HG02763 (cell line): ENCODE data around the gene IL37.
"Not testable (repeated sequence)": the region's sequence is repeated elsewhere in the genome, so short reads cannot be mapped to it uniquely, and the experiment has no call there.

Experiments
- ATAC-seq: cut with Tn5 transposase; IDR thresholded peaks from one replicate; pipeline ENCODE4 v1.9.1; 2021; ENCODE audit warnings: mild to moderate bottlenecking, moderate library complexity; ENCODE audit not compliant: unreplicated experiment

IL37 gene

GRCh38 chr2:112887964-112888749 lies 22.8 kb upstream of the IL37 start:
- no peak for ATAC-seq

- no peak for ATAC-seq
Measured at GRCh38 chr2:112889976-112890375, 21.0 kb upstream of the IL37 start.

DNA sequence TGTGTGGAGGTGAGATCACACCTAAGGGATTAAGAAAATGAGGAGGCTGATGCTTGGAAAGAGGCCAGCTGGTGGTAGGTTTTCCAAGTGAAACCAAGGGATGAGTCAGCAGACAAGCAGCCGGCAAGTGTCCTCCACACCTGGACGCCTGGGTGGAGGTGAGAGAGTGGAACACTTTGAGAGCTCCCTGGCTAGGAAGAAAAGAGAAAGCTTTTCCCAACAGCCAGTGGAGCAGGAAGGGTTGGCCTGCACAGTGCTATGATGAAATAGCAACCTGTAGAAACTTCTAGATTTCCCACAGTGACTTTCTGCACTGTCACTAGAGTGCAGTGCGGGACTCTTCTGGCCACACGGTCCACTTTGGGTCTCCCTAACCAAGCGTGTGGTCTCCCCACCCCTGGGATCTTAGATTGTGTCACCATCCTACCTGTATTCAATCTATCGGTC lies 19.6 kb upstream of the IL37 start:
- no peak for ATAC-seq

DNA sequence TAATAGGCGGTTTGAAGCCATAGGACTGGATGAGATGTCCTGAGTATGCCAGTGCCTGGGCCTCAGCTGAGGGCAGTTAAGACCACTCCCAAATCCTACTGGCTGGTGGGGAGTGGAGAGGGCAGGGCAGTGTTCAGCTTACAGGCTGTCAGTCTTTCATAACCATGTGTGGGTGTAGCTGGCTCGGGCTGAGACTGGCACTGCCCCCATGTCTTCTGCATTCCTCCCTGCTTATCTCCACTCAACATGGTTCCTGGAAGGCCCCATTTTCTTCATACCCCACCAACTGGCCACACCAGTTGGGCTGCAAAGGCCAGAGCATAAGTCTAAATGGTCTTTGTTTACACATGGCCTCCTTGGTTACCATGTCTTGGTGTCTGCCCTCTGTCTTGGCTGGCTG lies 17.2 kb upstream of the IL37 start:
- ATAC-seq: no peak

GRCh38 chr2:112896909-112897623 lies 13.9 kb upstream of the IL37 start:
- no peak for ATAC-seq

- ATAC-seq: no peak
Measured at GRCh38 chr2:112897624-112897978, 13.4 kb upstream of the IL37 start.

DNA sequence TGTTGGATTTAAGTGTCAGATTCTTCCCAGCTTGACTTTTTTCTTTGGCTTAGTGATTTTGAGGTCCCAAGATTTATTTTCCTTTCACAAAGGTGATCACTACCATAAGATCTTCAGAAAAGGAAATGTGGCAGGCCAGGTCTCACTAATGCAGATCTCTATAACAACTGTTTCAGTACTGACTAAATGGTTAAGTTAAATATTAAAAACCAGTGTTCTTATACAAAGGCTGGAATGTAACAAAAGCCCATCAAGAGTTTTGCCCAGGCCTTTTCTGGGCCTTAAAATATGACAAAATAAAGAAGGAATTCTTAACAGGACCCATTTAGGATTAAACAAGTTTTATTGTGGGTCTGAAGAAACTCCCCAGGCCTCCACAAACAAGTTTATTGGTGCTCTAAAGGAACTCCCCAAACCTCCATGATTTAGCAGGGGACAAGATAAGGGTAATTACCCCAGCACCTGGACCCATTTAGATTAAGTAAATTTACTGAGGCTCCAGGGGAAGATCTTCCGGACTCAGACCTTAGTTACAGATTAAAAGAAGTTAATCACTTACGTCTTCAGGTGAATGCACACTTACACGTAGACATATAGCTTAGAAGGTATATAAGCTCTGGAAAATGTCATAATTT lies 9.4 kb upstream of the IL37 start:
- not testable (repeated sequence) for ATAC-seq

DNA sequence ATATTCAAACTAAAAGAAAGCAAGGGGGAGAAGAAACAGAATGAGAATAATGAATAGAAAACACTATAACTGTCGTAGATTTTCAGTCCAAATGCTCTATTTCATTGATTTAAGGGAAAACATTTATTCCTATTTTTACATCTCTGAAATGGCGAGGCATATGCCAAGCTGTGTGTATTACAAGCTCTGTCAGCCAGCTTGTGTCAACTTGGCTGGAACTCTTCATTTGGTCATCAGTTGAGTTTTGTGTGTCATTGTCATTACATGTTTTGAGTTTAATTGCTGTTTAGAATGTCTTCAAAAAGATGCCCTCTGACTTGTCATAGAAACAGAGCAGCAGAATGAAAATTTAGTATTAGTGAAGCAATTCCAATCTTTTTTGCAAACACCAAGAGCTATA lies 8.1 kb upstream of the IL37 start:
- ATAC-seq: no peak

GRCh38 chr2:112904883-112905282 lies 6.1 kb upstream of the IL37 start:
- ATAC-seq: no peak

- no peak for ATAC-seq
Measured at GRCh38 chr2:112906276-112906675, 4.7 kb upstream of the IL37 start.

DNA sequence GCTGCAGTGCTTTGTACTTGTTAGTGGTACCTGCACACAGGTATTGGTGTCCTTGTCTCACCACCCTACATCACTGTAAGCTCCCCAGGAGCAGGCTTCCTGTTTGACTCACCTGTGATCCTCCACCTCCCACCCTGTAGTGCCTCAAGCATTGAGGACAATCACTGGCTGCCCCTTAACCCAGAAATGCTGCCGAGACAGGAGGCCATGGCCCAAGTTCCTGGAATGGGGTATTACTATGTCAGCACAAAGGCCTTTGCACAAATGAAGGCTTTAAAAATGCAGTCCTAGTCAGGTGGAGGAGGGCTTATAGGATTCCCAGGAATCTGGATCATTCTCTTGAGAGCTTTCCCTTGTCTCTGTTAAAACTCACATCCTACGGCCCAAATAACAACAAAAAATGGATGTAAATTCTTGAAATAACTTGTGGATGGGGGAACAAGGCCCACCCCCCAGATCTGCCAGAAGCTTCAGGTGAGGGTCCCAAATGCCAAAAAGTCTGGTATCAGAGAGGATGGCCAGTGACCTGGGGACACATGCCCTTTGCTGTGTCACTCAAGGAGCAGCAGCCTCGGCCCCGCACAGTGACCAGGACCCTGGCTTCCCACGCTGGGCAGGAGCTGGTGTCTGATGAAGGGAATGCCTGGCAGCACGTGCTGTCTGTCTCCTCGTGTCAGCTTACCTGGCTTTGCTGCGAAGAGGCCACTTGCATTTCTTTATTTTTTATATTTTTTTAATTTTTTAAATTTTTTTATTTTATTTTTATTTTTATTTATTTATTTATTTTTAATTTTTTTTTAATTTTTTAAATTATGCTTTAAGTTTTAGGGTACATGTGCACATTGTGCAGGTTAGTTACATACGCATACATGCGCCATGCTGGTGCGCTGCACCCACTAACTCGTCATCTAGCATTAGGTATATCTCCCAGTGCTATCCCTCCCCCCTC lies 3.7 kb upstream of the IL37 start:
- ATAC-seq: no peak

DNA sequence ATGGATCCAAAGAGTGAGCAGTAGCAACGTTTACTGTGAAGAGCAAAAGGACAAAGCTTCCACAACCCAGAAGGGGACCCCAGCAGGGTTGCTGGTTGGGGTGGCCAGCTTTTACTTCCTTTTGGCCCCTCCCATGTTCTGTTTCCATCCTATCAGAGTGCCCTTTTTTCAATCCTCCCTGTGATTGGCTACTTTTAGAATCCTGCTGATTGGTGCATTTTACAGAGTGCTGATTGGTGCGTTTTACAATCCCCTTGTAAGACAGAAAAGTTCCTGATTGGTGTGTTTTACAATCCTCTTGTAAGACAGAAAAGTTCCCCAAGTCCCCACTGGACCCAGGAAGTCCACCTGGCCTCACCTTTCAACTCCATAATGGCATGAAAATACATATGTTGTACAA lies 2.4 kb upstream of the IL37 start:
- not testable (repeated sequence) for ATAC-seq

DNA sequence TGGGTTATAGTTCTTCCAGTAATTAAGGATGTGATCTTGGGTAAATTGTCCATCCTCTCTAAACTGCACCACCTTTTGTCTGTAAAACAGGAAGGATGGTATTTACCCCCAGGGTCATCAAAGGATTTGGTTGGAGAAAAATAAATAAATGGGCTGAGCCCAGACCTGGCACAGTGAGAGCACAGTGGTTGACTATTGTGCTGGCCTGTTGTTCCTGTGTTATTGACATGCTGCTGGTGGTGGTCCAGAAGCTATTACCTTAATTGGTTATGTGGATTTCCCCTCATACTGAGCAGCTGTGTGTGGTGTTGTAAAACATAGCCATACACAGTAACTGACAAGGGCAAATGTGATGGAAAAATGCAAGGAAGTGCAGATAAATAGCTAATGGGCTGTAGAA lies 746 bp upstream of the IL37 start:
- ATAC-seq: no peak

DNA sequence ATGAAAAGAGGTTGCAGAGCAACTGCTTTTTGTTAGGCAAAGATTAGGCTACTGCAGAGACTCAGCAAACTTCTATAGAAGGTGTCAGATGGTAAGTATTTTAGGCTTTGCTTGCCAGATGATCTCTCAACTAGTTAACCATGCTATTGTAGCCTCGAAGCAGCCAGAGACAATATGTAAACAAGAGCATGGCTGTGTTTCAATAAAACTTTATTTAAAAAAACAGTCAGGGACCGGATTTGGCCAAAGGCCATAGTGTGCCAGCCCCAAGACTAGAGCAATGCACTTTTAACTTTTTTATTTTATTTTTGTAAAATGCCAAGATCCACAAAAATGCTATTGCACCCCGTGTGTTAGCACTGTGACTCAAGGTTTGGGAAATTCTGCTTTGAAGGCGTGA lies 1.4 kb downstream of the IL37 start:
- ATAC-seq: no peak

- ATAC-seq: no peak
Measured at GRCh38 chr2:112915300-112916144, 4.6 kb downstream of the IL37 start.

DNA sequence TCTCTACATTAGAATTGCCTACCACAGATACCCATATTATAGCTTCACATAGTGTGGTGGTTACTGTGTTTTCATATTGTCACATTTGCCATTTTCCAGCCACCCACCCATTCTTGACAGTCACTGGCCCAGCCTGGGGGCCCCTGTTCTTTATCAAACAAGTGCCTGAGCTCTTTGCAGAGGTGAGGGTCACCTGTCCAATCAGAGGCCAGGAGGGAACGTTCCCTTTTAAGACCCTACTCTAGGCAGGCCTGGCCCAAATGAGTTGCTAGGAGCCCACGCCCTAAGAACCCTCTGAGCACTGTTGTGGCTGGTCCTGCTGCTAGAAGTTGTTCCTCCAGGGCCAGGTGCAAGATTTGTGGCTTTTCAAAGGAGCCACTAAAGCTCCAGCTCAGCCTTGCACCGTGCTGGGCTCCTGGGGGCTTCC lies 5.2 kb downstream of the IL37 start:
- ATAC-seq: no peak

GRCh38 chr2:112916625-112917247 lies 5.8 kb downstream of the IL37 start:
- ATAC-seq: no peak

- no peak for ATAC-seq
Measured at GRCh38 chr2:112917856-112918255, 6.9 kb downstream of the IL37 start.

GRCh38 chr2:112918256-112918655 lies 7.3 kb downstream of the IL37 start:
- no peak for ATAC-seq

DNA sequence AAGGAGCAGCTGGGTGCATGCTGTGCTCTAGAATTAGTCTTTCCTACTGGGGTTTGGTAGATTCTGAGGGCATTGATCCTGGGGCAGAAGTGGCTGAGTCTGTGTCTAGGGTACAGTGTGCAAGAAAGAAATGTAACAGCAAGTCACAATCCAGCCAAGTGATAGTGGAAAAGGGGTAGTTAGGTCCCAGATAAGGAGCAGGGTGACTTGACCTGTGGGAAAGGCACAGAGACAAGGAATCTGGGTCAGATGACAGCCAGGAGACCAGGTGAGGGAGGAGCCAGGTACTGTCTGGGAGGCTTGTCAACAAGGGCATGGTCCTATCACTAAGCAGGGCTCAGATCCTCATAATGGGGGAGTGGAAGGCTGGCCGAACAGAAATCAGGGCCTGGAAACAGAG lies 8.1 kb downstream of the IL37 start:
- ATAC-seq: no peak
